Loucy (cell line): ENCODE measurements around the gene NUTM2F.

ENCODE experiments used
- H2AFZ ChIP-seq: fragments of 200-600 bp; sonication (generic); 2 replicates; pipeline ENCODE4 v1.6.0; 2016; ENCODE audit warnings: antibody characterized with exemption, mild to moderate bottlenecking, low read length, moderate library complexity
- H3F3A ChIP-seq: fragments of 200-600 bp; 2 replicates; pipeline ENCODE4 v1.6.0; 2016; ENCODE audit warnings: antibody characterized with exemption, low read depth, mild to moderate bottlenecking
- H3K27me3 ChIP-seq: fragments of 200-600 bp; sonication (generic); 2 replicates; pipeline ENCODE4 v1.6.1; 2014; ENCODE audit warnings: low read length, mild to moderate bottlenecking; ENCODE audit not compliant: insufficient read depth, poor library complexity, severe bottlenecking
- H3K36me3 ChIP-seq: fragments of 200-600 bp; sonication (generic); 2 replicates; pipeline ENCODE4 v1.6.1; 2016; ENCODE audit warnings: low read length; ENCODE audit not compliant: insufficient read depth
- H3K4me1 ChIP-seq: fragments of 200-600 bp; sonication (generic); 2 replicates; pipeline ENCODE4 v1.5.1; 2014; ENCODE audit warnings: low read length, mild to moderate bottlenecking; ENCODE audit not compliant: insufficient read depth, poor library complexity, severe bottlenecking
- H3K4me2 ChIP-seq: fragments of 200-600 bp; sonication (generic); 2 replicates; pipeline ENCODE4 v1.6.0; 2014; ENCODE audit warnings: antibody characterized with exemption, low read length, low read depth, mild to moderate bottlenecking; ENCODE audit not compliant: poor library complexity, severe bottlenecking
- H3K4me3 ChIP-seq: fragments of 200-600 bp; sonication (generic); 2 replicates; pipeline ENCODE4 v1.5.1; 2014; ENCODE audit warnings: low read length, mild to moderate bottlenecking, mixed read lengths; ENCODE audit not compliant: poor library complexity, severe bottlenecking
- H3K79me2 ChIP-seq: fragments of 200-600 bp; sonication (generic); 2 replicates; pipeline ENCODE4 v1.6.1; 2014; ENCODE audit warnings: low read length; ENCODE audit not compliant: insufficient read depth
- H3K9ac ChIP-seq: fragments of 200-600 bp; sonication (generic); 2 replicates; pipeline ENCODE4 v1.6.0; 2014; ENCODE audit warnings: mild to moderate bottlenecking, low read depth, low read length, moderate library complexity; ENCODE audit not compliant: poor library complexity, severe bottlenecking
- H3K9me2 ChIP-seq: fragments of 200-600 bp; sonication (generic); replicated peaks from 2 replicates; pipeline ENCODE4 v1.6.1; 2016; ENCODE audit warnings: low read depth, low read length, mixed read lengths
- H3K9me3 ChIP-seq: fragments of 200-600 bp; sonication (generic); 2 replicates; pipeline ENCODE4 v1.6.1; 2014; ENCODE audit warnings: mild to moderate bottlenecking, antibody characterized with exemption, low read length, low read depth; ENCODE audit not compliant: insufficient read depth
- H4K20me1 ChIP-seq: fragments of 200-600 bp; sonication (generic); 2 replicates; pipeline ENCODE4 v1.6.0; 2014; ENCODE audit warnings: antibody characterized with exemption, low read length, mild to moderate bottlenecking; ENCODE audit not compliant: insufficient read depth, poor library complexity, severe bottlenecking
- EZH2phosphoT487 ChIP-seq: fragments of 200-600 bp; IDR thresholded peaks from 2 replicates; pipeline ENCODE4 v1.6.1; 2018; ENCODE audit warnings: antibody characterized with exemption, mild to moderate bottlenecking, moderate library complexity, borderline replicate concordance
- TF ChIP-seq, protein P1 (sequence below): fragments of 200-600 bp; sonication (generic); conservative IDR thresholded peaks from 2 replicates; pipeline ENCODE4 v1.5.1; 2014; ENCODE audit warnings: mild to moderate bottlenecking, antibody characterized with exemption, low read length

NUTM2F gene

DNA sequence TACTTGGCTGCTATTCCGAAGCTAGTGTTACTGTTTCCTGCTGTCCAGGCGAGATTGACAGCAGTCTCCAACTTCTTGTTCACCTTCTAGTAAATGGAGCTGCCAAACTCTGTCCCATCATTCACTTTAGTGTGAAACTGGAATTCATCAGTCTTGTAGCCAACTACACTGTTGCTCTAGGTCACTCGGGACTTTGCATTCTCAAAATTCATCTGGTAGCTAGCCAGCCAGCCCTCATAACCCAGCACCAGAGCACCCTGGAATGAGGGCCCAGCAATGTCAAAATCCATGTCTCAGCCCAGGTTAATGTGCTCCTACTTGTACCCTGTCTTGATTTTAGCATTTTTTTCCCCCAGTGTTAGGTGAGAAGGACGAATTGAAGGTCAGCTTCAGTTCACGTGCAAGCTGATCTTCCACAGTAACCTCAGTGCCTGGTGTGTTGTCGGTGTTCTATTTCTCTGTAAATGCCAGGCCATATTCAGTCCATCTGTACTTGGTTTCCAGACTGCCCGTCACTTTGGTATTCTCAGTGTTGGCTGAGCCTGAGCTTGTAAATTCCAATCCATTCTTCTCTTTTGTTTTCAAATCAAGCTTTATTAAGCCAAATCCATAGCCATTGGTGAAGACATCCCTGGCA lies 40.4 kb downstream of the NUTM2F start:
- H3K9me3 ChIP-seq = peaks cover 3% of the 10 kb centered on the region; the same call in 1 of the 2 replicates
- H3K79me2 ChIP-seq = no peaks in the 10 kb centered on the region
- H3K4me3 ChIP-seq = no peak overlapping the region
- H3K27me3 ChIP-seq = no peaks in the 10 kb centered on the region
- H2AFZ ChIP-seq = no peak overlapping the region
- peaks cover 12% of the 10 kb centered on the region; the same call in 1 of the 2 replicates for H3K36me3 ChIP-seq
- H3K9me2 ChIP-seq = no peaks in the 10 kb centered on the region
- H4K20me1 ChIP-seq = no peaks in the 10 kb centered on the region
- TF ChIP-seq, protein P1, sequence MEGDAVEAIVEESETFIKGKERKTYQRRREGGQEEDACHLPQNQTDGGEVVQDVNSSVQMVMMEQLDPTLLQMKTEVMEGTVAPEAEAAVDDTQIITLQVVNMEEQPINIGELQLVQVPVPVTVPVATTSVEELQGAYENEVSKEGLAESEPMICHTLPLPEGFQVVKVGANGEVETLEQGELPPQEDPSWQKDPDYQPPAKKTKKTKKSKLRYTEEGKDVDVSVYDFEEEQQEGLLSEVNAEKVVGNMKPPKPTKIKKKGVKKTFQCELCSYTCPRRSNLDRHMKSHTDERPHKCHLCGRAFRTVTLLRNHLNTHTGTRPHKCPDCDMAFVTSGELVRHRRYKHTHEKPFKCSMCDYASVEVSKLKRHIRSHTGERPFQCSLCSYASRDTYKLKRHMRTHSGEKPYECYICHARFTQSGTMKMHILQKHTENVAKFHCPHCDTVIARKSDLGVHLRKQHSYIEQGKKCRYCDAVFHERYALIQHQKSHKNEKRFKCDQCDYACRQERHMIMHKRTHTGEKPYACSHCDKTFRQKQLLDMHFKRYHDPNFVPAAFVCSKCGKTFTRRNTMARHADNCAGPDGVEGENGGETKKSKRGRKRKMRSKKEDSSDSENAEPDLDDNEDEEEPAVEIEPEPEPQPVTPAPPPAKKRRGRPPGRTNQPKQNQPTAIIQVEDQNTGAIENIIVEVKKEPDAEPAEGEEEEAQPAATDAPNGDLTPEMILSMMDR = no peak
- TF ChIP-seq EZH2phosphoT487 = no peak
- no peaks in the 10 kb centered on the region for H3F3A ChIP-seq
- H3K9ac ChIP-seq = no peak overlapping the region
- H3K4me1 ChIP-seq = no peaks in the 10 kb centered on the region
- no peak overlapping the region for H3K4me2 ChIP-seq

DNA sequence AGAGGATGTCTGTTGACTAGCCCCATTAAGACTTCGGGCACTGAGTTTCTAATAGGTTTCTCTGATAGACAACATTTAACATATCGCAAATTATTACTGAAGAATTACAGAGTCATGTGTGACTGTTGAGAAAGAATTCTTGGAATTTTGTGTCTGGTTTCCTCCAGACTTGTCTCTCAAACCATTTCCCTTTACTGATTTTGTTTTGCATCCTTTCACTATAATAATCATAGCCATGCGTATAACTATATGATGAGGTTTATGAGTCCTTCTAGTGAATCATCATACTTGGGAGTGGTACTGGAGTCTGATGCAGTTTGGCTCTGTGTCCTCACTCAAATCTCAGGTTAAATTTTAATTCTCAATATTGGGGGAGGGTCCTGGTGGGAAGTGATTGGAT lies 42.3 kb downstream of the NUTM2F start:
- H3K9ac ChIP-seq = no peak overlapping the region
- H3K27me3 ChIP-seq = no peaks in the 10 kb centered on the region
- no peaks in the 10 kb centered on the region for H3K79me2 ChIP-seq
- H2AFZ ChIP-seq = no peak overlapping the region
- H3F3A ChIP-seq = no peaks in the 10 kb centered on the region
- TF ChIP-seq, protein P1 = no peak
- TF ChIP-seq EZH2phosphoT487 = no peak
- H4K20me1 ChIP-seq = no peaks in the 10 kb centered on the region
- no peak overlapping the region for H3K4me3 ChIP-seq
- no peaks in the 10 kb centered on the region for H3K4me1 ChIP-seq
- H3K4me2 ChIP-seq = no peak overlapping the region
- H3K36me3 ChIP-seq = peaks cover 6% of the 10 kb centered on the region; the same call in 1 of the 2 replicates
- no peaks in the 10 kb centered on the region for H3K9me2 ChIP-seq
- no peaks in the 10 kb centered on the region for H3K9me3 ChIP-seq

DNA sequence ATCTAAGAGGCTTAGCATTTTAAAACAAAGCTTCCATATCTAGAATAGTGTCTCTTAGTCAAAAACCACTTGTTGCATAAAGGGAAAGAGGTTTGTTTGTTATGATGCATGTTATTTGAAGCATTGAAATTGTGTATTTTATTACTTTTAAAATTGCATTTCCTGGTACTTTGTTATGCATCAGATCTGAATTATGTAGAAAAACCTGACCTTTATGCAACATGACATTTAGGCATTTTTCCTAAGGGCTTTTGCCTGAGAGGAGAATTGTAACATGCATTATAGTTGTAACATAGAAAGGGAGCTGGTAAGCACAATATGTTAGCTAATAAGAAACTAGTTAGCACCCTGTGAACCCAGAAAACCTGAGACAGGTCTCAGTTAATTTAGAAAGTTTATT lies 47.3 kb downstream of the NUTM2F start:
- peaks cover 18% of the 10 kb centered on the region; the same call in 1 of the 2 replicates for H3K36me3 ChIP-seq
- H3K9me3 ChIP-seq = peaks cover 7% of the 10 kb centered on the region; the same call in 1 of the 2 replicates
- no peak overlapping the region for H3K4me3 ChIP-seq
- H3K27me3 ChIP-seq = no peaks in the 10 kb centered on the region
- H2AFZ ChIP-seq = no peak overlapping the region
- H3K4me2 ChIP-seq = no peak overlapping the region
- H4K20me1 ChIP-seq = no peaks in the 10 kb centered on the region
- H3K4me1 ChIP-seq = peaks cover 13% of the 10 kb centered on the region
- H3K79me2 ChIP-seq = 0 out of 2 replicates have a peak, but pooled peaks cover 4% of the 10 kb centered on the region
- H3K9me2 ChIP-seq = no peaks in the 10 kb centered on the region
- TF ChIP-seq EZH2phosphoT487 = no peak
- TF ChIP-seq, protein P1 = no peak
- no peak overlapping the region for H3K9ac ChIP-seq
- no peaks in the 10 kb centered on the region for H3F3A ChIP-seq
